Effector CD8-positive, alpha-beta T cell (primary cell): ENCODE data around the gene ZC3H7B.
"Not testable (repeated sequence)": the region's sequence is repeated elsewhere in the genome, so short reads cannot be mapped to it uniquely, and the experiment has no call there.

Experiments
- DNase-seq: peaks from one replicate; lab custom pipeline; 2025; lab: John Stamatoyannopoulos, UW

ZC3H7B gene

DNA sequence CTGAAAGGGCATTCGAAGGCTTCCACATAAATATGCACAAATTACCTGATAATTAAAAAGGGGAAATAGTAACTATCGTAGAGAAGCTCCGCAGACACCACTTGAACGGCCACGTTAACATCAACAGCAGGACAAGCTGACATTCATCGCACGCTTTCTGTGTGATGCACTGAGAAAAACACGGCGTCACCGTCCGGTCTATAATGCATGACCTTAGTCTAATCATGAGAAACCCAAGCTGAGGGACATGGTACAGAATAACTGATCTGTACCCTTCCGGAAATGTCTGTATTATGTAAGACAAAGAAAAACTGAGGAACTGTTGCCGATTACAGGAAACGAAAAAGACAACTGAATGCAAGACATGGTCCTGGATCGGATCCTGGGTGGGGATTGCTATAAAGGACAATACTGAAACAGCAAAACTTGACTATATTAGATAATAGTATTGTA, 14.7 kb upstream of the ZC3H7B start:
- no peak for DNase-seq

- no peak for DNase-seq
These were observed 12.9 kb upstream of the ZC3H7B start for GRCh38 chr22:41288245-41288946.

DNA sequence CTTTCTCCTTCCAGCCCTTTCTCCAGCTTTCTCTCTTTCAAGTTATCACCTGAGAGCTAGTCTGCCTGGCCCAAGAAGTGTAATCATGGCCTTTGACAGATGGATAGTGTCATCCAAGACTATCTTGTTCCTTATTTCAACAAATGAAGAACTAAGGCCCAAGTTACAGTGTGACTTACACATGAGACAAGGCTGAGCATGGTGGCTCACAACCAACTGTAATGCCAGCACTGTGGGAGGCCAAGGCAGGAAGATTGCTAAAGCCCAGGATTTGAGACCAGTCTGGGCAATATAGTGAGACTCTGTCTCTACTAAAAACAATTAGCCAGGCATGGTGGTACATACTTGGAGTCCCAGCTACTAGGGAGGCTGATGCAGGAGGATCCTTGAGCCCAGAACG, 11.7 kb upstream of the ZC3H7B start:
- DNase-seq, result no peak

GRCh38 chr22:41290262-41291221, 10.8 kb upstream of the ZC3H7B start:
- DNase-seq, result no peak

DNA sequence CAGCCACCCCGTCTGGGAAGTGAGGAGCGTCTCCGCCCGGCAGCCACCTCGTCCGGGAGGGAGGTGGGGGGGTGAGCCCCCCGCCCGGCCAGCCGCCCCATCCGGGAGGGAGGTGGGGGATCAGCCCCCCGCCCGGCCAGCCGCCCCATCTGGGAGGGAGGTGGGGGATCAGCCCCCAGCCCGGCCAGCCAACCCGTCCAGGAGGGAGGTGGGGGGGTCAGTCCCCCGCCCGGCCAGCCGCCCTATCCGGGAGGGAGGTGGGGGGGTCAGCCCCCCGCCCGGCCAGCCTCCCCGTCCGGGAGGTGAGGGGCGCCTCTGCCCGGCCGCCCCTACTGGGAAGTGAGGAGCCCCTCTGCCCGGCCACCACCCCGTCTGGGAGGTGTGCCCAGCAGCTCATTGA, 6.5 kb upstream of the ZC3H7B start:
- not testable (repeated sequence) for DNase-seq

DNA sequence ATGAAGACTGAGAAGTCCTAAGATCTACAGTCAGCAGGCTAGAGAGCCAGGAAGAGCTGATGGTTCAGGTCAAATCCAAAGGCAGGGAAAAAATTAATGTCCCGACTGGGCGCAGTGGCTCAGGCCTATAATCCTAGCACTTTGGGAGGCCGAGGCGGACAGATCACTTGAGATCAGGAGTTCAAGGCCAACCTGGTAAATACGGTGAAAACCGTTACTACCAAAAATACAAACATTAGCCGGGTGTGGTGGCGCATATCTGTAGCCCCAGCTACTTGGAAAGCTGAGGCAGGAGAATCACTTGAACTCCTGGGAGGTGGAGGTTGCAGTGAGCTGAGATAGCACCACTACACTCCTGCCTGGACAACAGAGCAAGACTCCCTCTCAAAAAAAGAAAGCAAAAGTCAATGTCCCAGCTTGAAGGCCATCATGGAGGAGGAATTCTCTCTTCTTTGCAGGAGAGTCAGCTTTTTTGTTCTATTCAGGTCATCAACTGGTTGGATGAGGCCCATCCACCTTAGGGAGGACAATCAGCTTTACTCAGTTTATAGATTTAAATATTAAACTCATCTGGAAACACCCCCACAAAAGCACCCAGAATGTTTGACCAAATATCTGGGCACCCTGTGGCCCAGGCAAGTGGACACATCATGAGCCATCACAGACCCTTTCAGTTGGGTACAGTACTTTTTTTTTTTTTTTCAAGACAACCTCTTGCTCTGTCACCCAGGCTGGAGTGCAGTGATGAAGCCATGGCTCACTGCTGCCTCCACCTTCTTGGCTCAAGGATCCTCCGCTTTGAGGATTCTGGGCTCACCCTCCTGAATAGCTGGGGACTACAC, 4.3 kb upstream of the ZC3H7B start:
- DNase-seq, result no peak

DNA sequence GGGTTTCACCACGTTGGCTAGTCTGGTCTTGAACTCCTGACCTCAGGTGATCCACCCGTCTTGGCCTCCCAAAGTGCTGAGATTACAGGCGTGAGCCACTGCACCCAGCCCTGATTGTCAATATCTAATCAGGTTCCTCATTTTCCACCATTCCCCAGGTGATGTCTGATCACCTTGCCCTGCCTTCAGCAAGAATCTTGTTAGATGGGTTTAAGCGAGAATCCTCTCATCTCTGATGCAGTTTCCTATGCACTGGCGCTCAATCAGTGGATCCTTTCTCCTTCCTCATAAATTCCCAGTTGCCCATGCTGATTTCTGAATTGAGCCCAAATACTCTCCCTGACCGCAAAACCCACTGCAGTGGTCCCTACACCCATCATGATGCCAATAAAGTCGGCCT, 664 bp upstream of the ZC3H7B start:
- no peak for DNase-seq

DNA sequence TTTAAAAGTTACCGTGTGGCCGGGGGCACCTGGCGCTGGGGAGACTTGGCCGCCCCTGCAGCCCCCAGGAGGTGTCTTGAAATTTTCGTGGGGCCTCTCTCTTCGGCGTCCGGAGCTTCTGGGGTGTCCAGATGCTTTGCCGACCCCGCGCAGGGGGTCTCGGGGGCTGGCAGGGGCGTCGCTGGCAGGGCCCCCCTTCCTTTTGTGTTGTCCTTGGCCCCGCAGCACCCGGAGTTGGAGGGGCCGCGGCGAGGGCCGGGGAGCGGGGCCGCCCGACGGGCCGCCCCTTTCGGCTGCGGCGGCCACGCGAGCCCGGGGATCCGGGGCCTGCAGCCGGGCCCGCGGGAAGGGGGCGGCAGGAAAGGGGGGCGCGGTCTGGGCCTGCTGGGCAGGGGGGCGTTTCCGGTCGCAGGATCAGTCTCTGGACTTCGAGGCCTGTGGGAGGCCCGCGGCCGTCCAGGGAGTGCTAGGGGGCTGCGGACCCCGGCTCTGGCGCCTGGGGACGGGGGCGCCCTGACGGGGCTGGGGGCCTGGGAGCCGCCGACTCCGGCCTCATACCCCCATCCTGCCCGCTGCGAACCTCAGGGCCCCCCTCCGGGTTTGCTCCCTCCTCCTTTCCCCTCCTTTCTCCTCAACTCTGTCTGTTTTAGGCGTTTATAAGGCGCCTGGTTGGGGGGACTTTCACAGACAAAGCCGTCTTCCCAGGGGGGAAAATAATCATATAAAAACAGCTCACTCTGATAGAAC, 869 bp downstream of the ZC3H7B start:
- no peak for DNase-seq

DNA sequence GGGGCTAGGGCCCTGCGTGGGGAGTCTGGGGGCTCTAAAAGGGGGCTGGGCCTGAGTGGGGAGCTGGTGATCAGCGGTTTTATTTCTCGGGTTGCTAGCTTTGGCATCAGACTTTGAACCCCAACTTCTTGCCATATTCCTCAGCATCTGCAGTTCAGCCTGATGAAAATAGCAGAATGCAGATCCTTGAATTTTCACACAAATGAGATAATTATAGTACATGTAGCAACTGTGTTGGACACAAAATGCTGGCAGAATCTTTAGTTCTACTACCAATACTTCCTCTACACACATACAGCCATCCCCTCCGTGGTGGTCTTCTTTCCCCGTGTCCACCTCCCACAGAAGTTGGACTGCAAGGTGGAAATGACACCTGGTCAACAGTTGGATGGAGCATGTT, 1.5 kb downstream of the ZC3H7B start:
- no peak for DNase-seq

GRCh38 chr22:41305646-41306045, 4.3 kb downstream of the ZC3H7B start:
- DNase-seq, result no peak

GRCh38 chr22:41308054-41308453, 6.7 kb downstream of the ZC3H7B start:
- DNase-seq, result no peak

DNA sequence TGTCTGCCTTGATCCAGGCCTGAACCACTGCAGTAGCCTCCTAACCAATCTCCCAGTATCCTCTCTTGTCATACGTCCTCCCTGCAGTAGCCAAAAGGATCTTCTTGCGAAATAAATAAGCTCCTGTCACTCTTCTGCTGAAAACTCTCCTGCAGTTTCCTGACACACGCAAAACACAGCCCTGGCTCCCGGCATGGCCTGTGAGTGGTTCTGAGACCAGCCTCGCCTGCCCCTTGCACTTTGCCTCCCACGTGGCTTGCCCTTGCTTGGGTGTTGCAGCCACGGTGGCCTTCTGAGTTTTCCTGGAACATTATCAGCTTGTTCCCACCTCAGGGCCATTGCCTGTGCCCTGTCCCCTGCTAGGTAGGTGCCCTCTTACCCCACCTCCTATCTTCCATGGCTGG, 7.2 kb downstream of the ZC3H7B start:
- no peak for DNase-seq

- DNase-seq, result no peak
These were observed 9.0 kb downstream of the ZC3H7B start for GRCh38 chr22:41310336-41310735.

DNA sequence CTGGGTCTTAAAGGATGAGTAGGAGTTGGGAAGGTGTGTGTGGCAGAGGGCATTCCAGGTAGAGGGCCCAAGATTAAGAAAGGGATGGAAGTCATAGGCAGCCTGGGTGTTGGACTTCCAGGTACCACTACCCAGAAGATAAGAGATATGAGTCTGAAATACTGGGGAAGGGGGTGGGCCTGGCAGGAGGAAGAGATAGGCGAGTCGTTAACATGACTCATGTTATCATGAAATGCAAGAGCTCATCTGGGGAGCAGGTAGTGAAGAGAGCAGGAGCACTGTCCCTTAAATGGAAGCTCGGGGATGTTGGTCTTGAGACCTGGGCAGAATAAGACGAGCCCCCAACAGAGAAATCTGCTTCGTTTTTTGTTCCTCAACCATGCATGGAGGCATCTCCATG, 10.2 kb downstream of the ZC3H7B start:
- no peak for DNase-seq

- DNase-seq, result no peak
These were observed 13.5 kb downstream of the ZC3H7B start for GRCh38 chr22:41314821-41315220.

DNA sequence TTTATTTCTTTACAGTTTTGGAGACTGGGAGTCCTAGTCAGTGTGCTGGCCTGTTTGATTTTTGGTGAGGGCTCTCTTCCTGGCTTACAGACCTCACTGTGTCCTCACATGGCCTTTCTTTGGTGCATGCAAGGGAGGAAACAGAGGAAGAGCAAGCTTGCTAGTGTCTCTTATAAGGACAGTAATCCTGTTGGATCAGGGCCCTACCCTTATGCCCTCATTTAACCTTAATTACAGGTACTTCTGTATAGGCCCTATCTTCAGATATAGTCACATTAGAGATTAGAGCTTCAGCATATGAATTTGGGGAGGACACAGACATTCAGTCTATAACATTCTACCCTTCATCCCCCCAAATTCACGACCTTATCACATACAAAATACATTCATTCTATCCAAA, 14.3 kb downstream of the ZC3H7B start:
- no peak for DNase-seq

DNA sequence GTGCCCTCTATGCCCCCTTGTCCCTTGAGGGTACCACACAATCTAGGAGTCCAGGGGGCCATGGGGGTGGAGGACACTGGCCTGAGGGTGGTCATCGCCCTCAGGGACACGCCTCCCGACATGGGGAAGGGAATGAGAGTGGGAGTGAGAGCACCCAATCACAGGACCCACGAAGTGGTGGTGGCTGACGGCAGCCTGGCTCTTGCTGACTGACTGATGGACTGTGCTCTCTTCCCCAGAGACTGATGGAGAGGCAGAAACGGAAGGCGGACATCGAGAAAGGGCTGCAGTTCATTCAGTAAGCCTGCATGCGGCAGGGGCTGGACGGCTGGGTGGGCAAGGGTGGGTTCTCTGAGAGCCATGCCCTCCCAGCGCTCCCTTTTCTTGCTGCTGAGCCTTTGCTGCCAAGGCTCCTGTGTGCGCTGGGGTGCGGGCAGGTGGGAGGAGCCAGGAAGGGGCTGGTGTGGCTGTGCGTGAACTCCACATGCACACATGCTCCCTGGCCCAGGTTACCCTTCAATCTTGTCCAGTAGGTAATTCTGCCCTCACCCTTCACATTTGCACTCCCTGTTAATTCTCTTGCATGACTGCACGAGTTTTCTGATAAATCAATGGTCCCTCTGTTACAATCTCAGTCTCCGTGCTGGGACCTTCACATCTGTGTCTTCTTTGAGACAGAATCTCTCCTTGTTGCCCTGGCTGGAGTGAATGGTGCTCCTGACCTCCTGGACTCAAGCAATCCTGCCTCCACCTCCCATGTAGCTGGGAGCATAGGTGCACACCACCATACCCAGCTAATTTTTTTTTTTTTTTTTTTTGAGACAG, 19.3 kb downstream of the ZC3H7B start:
- no peak for DNase-seq

DNA sequence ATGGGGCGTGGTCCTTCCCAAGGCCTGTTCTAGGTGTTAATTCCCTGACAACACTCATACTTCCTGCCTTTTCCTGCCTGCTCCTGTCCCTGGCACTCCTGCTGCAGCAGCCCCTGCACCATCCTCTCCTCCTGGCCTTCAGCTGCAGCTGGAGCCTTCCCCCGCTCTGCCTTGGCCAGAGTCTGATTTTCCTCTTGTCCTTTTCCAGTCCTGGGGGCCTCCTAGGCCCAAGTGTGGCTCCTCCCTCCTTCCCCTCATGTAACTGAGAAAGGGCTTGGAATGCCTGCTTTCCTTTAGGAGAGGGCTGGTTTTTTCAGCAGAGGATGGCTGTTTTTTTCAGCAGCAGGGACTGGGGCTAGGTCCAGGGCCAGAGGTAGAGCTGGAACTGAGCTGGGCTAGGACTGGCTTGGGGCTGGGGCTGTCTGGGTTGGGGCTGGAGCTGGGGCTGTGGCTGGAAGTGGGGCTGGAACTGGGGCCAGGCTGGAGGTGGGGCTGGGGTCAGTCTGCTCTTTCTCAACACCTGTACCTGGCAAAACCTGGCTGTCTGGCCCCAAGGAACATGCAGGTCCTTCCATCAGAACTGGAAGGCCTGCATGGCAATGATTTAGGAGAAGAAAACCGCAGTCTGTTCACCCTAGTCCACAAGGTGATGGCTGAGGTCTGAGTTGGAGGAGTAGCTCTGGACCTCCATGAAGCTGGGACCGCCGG, 23.6 kb downstream of the ZC3H7B start:
- no peak for DNase-seq

- no peak for DNase-seq
These were observed 25.8 kb downstream of the ZC3H7B start for GRCh38 chr22:41327124-41327523.

DNA sequence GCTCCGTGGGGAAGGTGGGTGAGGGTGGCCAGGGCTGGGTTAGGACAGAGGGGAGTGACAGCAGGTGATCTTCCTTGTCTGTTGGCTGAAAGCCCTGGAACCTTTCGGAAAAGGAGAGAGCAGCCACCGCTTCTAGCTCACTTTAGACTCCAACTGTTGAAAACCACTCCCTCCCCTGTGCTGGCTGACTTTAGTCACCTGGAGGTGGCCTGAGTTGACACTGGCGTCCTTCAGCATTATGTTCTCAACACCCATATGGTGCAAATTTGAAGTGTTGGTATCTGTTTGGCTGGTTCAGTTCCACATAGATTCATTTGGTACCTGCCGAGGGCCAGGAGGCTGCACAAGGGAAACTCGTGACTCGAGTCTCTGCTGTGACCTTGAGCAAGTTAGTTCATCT, 28.8 kb downstream of the ZC3H7B start:
- DNase-seq, result no peak
